Neural progenitor cell (in vitro differentiated cells): ENCODE results near the gene CDK1. TPM values are rescaled to one million over a fixed set of nuclear protein-coding genes. Genes with fewer than 3 reads are reported as not detected.

Source experiments
- DNase-seq: peaks from one replicate; pipeline ENCODE4 v3.0.0-alpha.2; 2016; ENCODE audit warnings: low spot score
- H2AFZ ChIP-seq: fragments of 200-600 bp; sonication (generic); replicated peaks from 2 replicates; pipeline ENCODE4 v1.6.1; 2016; ENCODE audit warnings: antibody characterized with exemption
- H3F3A ChIP-seq: fragments of 200-600 bp; sonication (generic); 2 replicates; pipeline ENCODE4 v1.6.1; 2016; ENCODE audit warnings: antibody characterized with exemption, low read depth
- H3K27ac ChIP-seq: fragments of 200-600 bp; sonication (generic); 2 replicates; pipeline ENCODE4 v1.5.1; 2016; ENCODE audit warnings: mild to moderate bottlenecking
- H3K27me3 ChIP-seq: fragments of 200-600 bp; sonication (generic); 2 replicates; pipeline ENCODE4 v1.6.1; 2016; ENCODE audit warnings: mild to moderate bottlenecking, moderate library complexity
- H3K36me3 ChIP-seq: fragments of 200-600 bp; sonication (generic); 2 replicates; pipeline ENCODE4 v1.5.1; 2016
- H3K4me1 ChIP-seq: fragments of 200-600 bp; sonication (generic); 2 replicates; pipeline ENCODE4 v1.6.1; 2016; ENCODE audit warnings: mixed run types
- H3K4me2 ChIP-seq: fragments of 200-600 bp; sonication (generic); 2 replicates; pipeline ENCODE4 v1.6.1; 2016
- H3K4me3 ChIP-seq: fragments of 200-600 bp; sonication (generic); 2 replicates; pipeline ENCODE4 v1.5.1; 2016
- H3K79me2 ChIP-seq: fragments of 200-600 bp; sonication (generic); 2 replicates; pipeline ENCODE4 v1.6.1; 2016; ENCODE audit warnings: low read depth
- H3K9ac ChIP-seq: fragments of 200-600 bp; sonication (generic); 2 replicates; pipeline ENCODE4 v1.6.1; 2016
- H3K9me3 ChIP-seq: fragments of 200-600 bp; sonication (generic); 2 replicates; pipeline ENCODE4 v1.5.1; 2016; ENCODE audit warnings: low read depth
- H4K20me1 ChIP-seq: fragments of 200-600 bp; sonication (generic); 2 replicates; pipeline ENCODE4 v1.6.1; 2016; ENCODE audit warnings: low read depth
- H3K27ac Mint-ChIP-seq: 3 replicates; pipeline ENCODE4 v1.8.0; 2021; ENCODE audit warnings: mixed read lengths
- H3K27me3 Mint-ChIP-seq: 2 replicates; pipeline ENCODE4 v1.8.0; 2022; ENCODE audit warnings: low read depth, mild to moderate bottlenecking, inconsistent platforms, moderate library complexity, mixed read lengths; ENCODE audit not compliant: insufficient read depth
- H3K36me3 Mint-ChIP-seq: 3 replicates; pipeline ENCODE4 v1.8.0; 2021; ENCODE audit warnings: mixed read lengths
- H3K4me1 Mint-ChIP-seq: 3 replicates; pipeline ENCODE4 v1.8.0; 2021; ENCODE audit warnings: mixed read lengths
- H3K4me3 Mint-ChIP-seq: 3 replicates; pipeline ENCODE4 v1.8.0; 2021; ENCODE audit warnings: mild to moderate bottlenecking, moderate library complexity, mixed read lengths
- H3K9me3 Mint-ChIP-seq: 3 replicates; pipeline ENCODE4 v1.8.0; 2020; ENCODE audit warnings: mixed read lengths
- CTCF ChIP-seq: fragments of 200-600 bp; sonication (generic); IDR thresholded peaks from 2 replicates; pipeline ENCODE4 v1.5.1; 2017; ENCODE audit warnings: antibody characterized with exemption, mild to moderate bottlenecking
- EZH2 ChIP-seq: fragments of 200-600 bp; sonication (generic); IDR thresholded peaks from 2 replicates; pipeline ENCODE4 v1.6.1; 2017; ENCODE audit warnings: antibody characterized with exemption, mild to moderate bottlenecking, moderate library complexity
- EZH2phosphoT487 ChIP-seq: fragments of 200-600 bp; sonication (generic); IDR thresholded peaks from 2 replicates; pipeline ENCODE4 v1.6.1; 2017; ENCODE audit warnings: antibody characterized with exemption
- total RNA-seq: library from RNA; depleted of rRNA; stranded (reverse); fragments of >200 nt; gene quantifications from 2 replicates; pipeline ENCODE4 v1.2.3, GENCODE V29; 2015; ENCODE audit warnings: low replicate concordance

Gene CDK1
- total RNA-seq, 1 donor from 2014 or later = 421 TPM

- H3K4me1 ChIP-seq = no peaks in the 10 kb centered on the region
- Mint-ChIP-seq H3K4me3 (no peak overlapping the region), H3K4me1 (no peaks in the 10 kb centered on the region), H3K27me3 (no peaks in the 10 kb centered on the region), H3K27ac (no peak overlapping the region), H3K9me3 (no peaks in the 10 kb centered on the region), H3K36me3 (no peaks in the 10 kb centered on the region)
- H3K9ac ChIP-seq = no peak overlapping the region
- no peaks in the 10 kb centered on the region for H3K9me3 ChIP-seq
- no peaks in the 10 kb centered on the region for H3F3A ChIP-seq
- H2AFZ ChIP-seq = peak overlapping the region; percentile 27
- H3K4me2 ChIP-seq = no peak overlapping the region
- no peaks in the 10 kb centered on the region for H4K20me1 ChIP-seq
- H3K4me3 ChIP-seq = no peak overlapping the region
- DNase-seq = peak; percentile 11
- H3K27ac ChIP-seq = no peak overlapping the region
- H3K79me2 ChIP-seq = no peaks in the 10 kb centered on the region
- TF ChIP-seq EZH2phosphoT487 (no peak), CTCF (peak; percentile 45), EZH2 (no peak)
- H3K27me3 ChIP-seq = no peaks in the 10 kb centered on the region
- no peaks in the 10 kb centered on the region for H3K36me3 ChIP-seq
Measured at GRCh38 chr10:60820093-60820754, 41.9 kb downstream of the CDK1 start.

GRCh38 chr10:60821656-60822055 is 43.4 kb downstream of the CDK1 start:
- Histone ChIP-seq H3K27me3 (no peaks in the 10 kb centered on the region), H3K36me3 (no peaks in the 10 kb centered on the region), H3K9me3 (no peaks in the 10 kb centered on the region), H2AFZ (no peak overlapping the region), H4K20me1 (no peaks in the 10 kb centered on the region), H3K79me2 (no peaks in the 10 kb centered on the region), H3K9ac (no peak overlapping the region), H3K27ac (no peak overlapping the region), H3K4me2 (no peak overlapping the region), H3K4me1 (no peaks in the 10 kb centered on the region), H3K4me3 (no peak overlapping the region), H3F3A (no peaks in the 10 kb centered on the region)
- no peak overlapping the region for H3K27ac Mint-ChIP-seq
- no peaks in the 10 kb centered on the region for H3K36me3 Mint-ChIP-seq
- no peak for DNase-seq
- H3K9me3 Mint-ChIP-seq = no peaks in the 10 kb centered on the region
- no peaks in the 10 kb centered on the region for H3K27me3 Mint-ChIP-seq
- H3K4me3 Mint-ChIP-seq = no peak overlapping the region
- TF ChIP-seq EZH2phosphoT487 (no peak), EZH2 (no peak), CTCF (no peak)
- no peaks in the 10 kb centered on the region for H3K4me1 Mint-ChIP-seq

- H3K27ac ChIP-seq = no peak overlapping the region
- no peak overlapping the region for H3K4me3 Mint-ChIP-seq
- H3K4me1 ChIP-seq = no peaks in the 10 kb centered on the region
- no peak overlapping the region for H3K4me3 ChIP-seq
- H3K9ac ChIP-seq = no peak overlapping the region
- DNase-seq = no peak
- no peak overlapping the region for H3K4me2 ChIP-seq
- no peaks in the 10 kb centered on the region for H3K36me3 ChIP-seq
- no peaks in the 10 kb centered on the region for H3K36me3 Mint-ChIP-seq
- H3K27me3 Mint-ChIP-seq = peaks cover 2% of the 10 kb centered on the region
- TF ChIP-seq EZH2phosphoT487 (no peak), EZH2 (no peak), CTCF (no peak)
- H3K79me2 ChIP-seq = no peaks in the 10 kb centered on the region
- H3F3A ChIP-seq = no peaks in the 10 kb centered on the region
- H2AFZ ChIP-seq = no peak overlapping the region
- H3K27ac Mint-ChIP-seq = no peak overlapping the region
- H4K20me1 ChIP-seq = no peaks in the 10 kb centered on the region
- no peaks in the 10 kb centered on the region for H3K9me3 ChIP-seq
- H3K9me3 Mint-ChIP-seq = no peaks in the 10 kb centered on the region
- no peaks in the 10 kb centered on the region for H3K4me1 Mint-ChIP-seq
- no peaks in the 10 kb centered on the region for H3K27me3 ChIP-seq
Measured at GRCh38 chr10:60822809-60823208, 44.5 kb downstream of the CDK1 start.
